Measurements from ENCODE around the gene RUBCN.

Gene RUBCN

GRCh38 chr3:197748597-197749314 lies 12.1 kb upstream of the RUBCN start:
- no peak for TF ChIP-seq CTCF (IDR thresholded peaks at IDR 0.05; ENCODE audit: borderline replicate concordance, insufficient read depth, low read depth, low read length)
- peak overlapping the region; percentile 73 for H3K4me3 ChIP-seq (ENCODE audit: low read depth, low read length)

- H3K4me3 ChIP-seq (ENCODE audit: low read depth, low read length): no peak overlapping the region
- TF ChIP-seq CTCF (IDR thresholded peaks at IDR 0.05; ENCODE audit: borderline replicate concordance, insufficient read depth, low read depth, low read length): no peak
These were observed 10.1 kb upstream of the RUBCN start for GRCh38 chr3:197746801-197747237.

GRCh38 chr3:197746209-197746608 lies 9.5 kb upstream of the RUBCN start:
- no peak overlapping the region for H3K4me3 ChIP-seq (ENCODE audit: low read depth, low read length)
- no peak for TF ChIP-seq CTCF (IDR thresholded peaks at IDR 0.05; ENCODE audit: borderline replicate concordance, insufficient read depth, low read depth, low read length)

- no peak for TF ChIP-seq CTCF (IDR thresholded peaks at IDR 0.05; ENCODE audit: borderline replicate concordance, insufficient read depth, low read depth, low read length)
- H3K4me3 ChIP-seq (ENCODE audit: low read depth, low read length): no peak overlapping the region
These were observed 6.1 kb upstream of the RUBCN start for GRCh38 chr3:197742787-197743186.

GRCh38 chr3:197737749-197738462 lies 1.2 kb upstream of the RUBCN start:
- TF ChIP-seq CTCF (IDR thresholded peaks at IDR 0.05; ENCODE audit: borderline replicate concordance, insufficient read depth, low read depth, low read length): no peak
- peak overlapping the region; percentile 94 for H3K4me3 ChIP-seq (ENCODE audit: low read depth, low read length)

GRCh38 chr3:197737319-197737649 lies 580 bp upstream of the RUBCN start:
- TF ChIP-seq CTCF (IDR thresholded peaks at IDR 0.05; ENCODE audit: borderline replicate concordance, insufficient read depth, low read depth, low read length): no peak
- peak overlapping the region; percentile 94 for H3K4me3 ChIP-seq (ENCODE audit: low read depth, low read length)

GRCh38 chr3:197736010-197736490 lies 654 bp downstream of the RUBCN start:
- peak overlapping the region; percentile 94 for H3K4me3 ChIP-seq (ENCODE audit: low read depth, low read length)
- no peak for TF ChIP-seq CTCF (IDR thresholded peaks at IDR 0.05; ENCODE audit: borderline replicate concordance, insufficient read depth, low read depth, low read length)
